Erythroblast (primary cell): Measurements from ENCODE around the gene NUTF2.
"Not testable (repeated sequence)": the region's sequence is repeated elsewhere in the genome, so short reads cannot be mapped to it uniquely, and the experiment has no call there.

Experiments
- GATA1 ChIP-seq: IDR thresholded peaks from 2 replicates; pipeline ENCODE4 v1.6.1; 2011; ENCODE audit warnings: low read depth, mild to moderate bottlenecking, control low read depth, low read length, moderate library complexity
- POLR2A ChIP-seq: IDR thresholded peaks from 2 replicates; pipeline ENCODE4 v1.6.1; 2011; ENCODE audit warnings: mild to moderate bottlenecking, low read length

- TF ChIP-seq POLR2A, GATA1: not testable (repeated sequence)
Measured at GRCh38 chr16:67837190-67837589, 9.5 kb upstream of the NUTF2 start.
